GM12873 (cell line): ENCODE data around the gene PML.

Experiments
- CTCF ChIP-seq: IDR thresholded peaks from 2 replicates; pipeline ENCODE4 v1.5.1; 2012; ENCODE audit warnings: low read depth, mild to moderate bottlenecking, moderate library complexity, low read length, control low read depth; ENCODE audit not compliant: insufficient read depth; ENCODE audit errors: missing control alignments

PML gene

GRCh38 chr15:73984208-73984979, 10.1 kb upstream of the PML start:
- no peak for TF ChIP-seq CTCF

GRCh38 chr15:73985101-73985873, 9.2 kb upstream of the PML start:
- no peak for TF ChIP-seq CTCF

- TF ChIP-seq CTCF, result no peak
These were observed 8.3 kb upstream of the PML start for GRCh38 chr15:73986055-73986775.

- no peak for TF ChIP-seq CTCF
These were observed 7.8 kb upstream of the PML start for GRCh38 chr15:73986776-73987056.

- no peak for TF ChIP-seq CTCF
These were observed 7.3 kb upstream of the PML start for GRCh38 chr15:73987250-73987649.

- no peak for TF ChIP-seq CTCF
These were observed 6.7 kb upstream of the PML start for GRCh38 chr15:73987681-73988444.
